NCI-H2227 treated with DMSO at 0.1 percent for 48 hours (cell line): Measurements from ENCODE around the gene SFTPA1.
"Not testable (repeated sequence)": the region's sequence is repeated elsewhere in the genome, so short reads cannot be mapped to it uniquely, and the experiment has no call there.

Experiments
- DNase-seq: peaks from one replicate; lab custom pipeline; 2025; lab: John Stamatoyannopoulos, UW

SFTPA1 gene

DNA sequence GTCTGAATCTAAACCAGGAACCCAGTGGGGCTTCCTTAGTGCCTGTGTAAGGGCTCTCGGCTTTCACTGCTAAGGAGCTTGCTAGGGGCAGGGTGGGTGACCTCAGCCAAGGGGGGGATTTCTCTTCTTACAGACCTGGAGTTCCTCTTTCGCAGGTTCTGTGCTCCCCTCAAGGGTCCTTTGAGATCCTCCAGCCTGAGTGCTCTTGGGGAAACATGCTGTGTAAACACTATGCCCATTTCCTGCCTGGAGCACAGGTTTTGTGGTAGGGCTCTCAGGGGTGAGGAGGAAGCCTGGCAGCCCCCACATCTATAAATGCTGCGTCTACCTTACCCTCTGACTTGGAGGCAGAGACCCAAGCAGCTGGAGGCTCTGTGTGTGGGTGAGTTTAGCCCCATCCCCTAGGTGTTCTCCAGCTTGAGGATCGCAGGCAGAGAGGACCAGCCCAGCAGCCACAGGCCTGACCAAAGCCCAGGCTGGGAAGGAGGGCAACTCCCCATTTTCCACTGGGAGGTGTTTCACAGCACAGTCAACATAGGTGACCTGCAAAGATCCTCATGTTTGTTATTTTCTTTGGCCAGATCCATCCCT lies at the start of gene SFTPA1:
TSS of gene SFTPA1 (plus strand) at position 339 of the 591 bp plus-strand sequence. CDS start 887 bp downstream, outside the sequence.
- no peak for DNase-seq

DNA sequence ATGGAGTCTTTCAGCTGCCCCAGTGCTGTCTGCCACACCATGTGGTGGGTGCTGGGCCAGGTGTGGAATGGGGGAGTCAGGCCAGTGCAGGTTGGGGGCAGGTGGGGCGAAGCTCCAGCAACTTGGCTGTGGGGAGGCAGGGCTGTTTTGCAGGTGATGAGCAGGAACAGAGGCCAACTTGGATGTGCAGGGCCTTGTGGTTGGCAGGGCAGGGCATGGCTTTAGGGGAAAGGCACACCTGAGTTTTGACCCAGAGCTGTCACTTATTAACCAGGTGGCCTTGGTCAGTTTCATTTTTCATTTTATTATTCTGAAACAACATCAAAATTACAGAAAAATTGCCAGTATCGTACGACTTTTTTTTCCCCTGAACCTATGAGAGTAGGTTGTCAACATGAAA lies 49.5 kb upstream of the SFTPA1 start:
- DNase-seq = no peak

DNA sequence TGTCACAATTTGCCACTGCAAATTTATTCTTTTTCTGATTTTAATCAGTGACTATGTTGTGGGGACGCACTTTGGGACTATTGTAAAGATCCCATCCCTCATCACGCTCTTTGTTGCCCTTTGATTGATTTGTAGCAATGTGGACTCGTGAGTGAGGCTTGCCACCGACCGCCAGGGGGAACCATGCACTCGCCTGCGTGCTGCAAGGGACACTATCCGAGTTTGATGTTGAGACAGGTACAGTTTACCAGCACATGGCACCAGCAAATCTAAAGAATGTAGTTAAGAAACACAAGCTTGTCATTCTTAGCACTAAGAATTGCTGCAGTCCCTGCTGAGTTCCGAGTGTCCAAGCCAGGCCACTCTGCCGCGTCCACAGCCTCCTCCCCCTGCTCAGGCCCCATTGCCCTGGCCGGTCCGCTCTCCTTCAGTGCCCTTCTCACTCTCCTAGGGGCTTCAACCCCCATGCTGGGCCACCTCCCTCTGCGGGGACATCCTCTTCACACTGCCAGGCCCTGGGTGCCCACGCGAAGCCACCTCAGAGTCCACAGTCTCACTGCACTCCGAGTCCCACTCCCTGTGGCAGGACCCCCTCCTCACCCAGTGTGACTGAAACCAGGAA lies 48.5 kb upstream of the SFTPA1 start:
- DNase-seq = no peak

DNA sequence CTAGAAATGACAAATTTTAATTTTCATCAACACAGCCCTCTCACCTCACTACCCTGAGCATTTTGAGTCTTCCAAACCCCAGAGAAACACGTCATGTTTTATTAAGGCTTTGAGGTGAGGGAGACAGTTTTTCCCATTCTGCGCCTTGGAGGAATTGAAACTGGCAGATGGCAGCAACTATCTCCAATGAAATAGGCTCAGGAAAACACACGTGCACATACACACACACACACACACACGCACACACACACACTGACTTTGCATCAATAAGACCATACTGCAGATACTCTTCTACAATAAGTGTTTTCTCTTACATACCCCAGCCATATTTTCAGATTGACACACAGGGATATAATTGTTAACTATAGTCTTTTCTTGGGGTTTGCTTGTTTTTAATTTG lies 47.3 kb upstream of the SFTPA1 start:
- DNase-seq = no peak

DNA sequence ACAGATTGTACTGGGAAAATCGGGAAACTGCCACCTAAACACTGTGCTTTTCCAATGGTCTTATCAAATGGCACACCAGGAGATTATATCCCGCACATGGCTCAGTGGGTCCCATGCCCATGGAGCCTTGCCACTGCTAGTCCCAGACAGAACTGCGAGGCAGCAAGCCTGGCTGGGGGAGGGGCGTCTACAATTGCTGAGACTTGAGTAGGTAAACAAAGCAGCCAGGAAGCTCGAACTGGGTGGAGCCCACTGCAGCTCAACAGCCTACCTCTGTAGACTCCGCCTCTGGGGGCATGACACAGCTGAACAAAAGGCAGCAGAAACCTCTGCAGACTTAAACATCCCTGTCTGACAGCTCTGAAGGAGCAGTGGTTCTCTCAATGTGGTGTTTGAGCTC lies 40.1 kb upstream of the SFTPA1 start:
- DNase-seq = not testable (repeated sequence)

DNA sequence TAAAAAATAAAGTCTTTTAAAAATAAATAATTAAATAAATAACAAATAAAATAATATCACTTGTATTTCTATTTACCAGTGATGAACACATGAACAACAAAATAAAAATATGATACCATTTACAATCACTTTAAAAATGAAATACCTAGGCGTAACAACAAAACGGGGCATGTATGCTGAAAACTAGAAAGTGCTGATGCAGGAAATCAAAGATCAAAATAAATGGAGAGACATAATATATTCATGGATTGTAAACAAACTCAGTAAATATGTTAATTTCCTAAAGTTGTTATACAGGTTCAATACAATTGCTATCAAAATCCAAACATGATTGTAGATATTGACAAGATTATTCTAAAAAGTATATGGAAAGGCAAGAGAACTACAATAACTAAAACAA lies 31.4 kb upstream of the SFTPA1 start:
- DNase-seq = no peak

DNA sequence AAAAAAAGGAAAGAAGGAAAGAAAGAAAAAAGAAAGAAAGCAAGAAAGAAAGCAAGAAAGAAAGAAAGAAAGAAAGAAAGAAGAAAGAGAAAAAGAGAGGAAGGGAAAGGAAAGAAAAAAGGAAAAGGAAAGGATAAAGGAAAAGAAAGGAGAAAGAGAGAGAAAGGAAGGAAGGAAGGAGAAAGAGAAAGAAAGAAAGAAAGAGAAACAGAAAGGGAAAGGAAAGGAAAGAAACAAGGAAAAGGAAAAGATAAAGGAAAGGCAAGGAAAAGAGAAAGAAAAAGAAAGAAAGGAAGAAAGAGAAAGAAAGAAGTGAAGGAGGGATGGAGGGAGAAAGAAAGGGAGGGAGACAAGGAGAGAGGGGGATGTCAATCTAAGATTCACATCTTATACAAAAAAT lies 29.7 kb upstream of the SFTPA1 start:
- DNase-seq = no peak

DNA sequence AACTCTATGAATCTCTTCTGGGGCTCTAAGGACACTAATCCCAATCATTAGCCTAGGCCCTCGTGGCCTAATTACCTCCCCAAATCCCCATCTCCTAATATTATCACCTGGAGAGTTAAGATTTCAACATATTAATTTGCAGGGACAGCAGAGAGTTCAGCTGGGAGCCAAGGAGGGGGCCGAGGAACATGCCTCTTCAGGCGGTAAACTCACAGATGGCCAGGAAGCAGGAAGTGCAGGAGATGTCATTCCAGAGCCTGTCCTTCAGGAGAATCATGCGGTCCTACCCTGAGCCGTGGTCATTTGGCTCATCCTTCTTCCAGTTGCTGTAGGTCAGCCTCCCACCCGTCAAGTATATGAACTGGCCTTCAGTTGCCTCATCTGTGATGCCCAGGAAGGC lies 28.6 kb upstream of the SFTPA1 start:
- no peak for DNase-seq

DNA sequence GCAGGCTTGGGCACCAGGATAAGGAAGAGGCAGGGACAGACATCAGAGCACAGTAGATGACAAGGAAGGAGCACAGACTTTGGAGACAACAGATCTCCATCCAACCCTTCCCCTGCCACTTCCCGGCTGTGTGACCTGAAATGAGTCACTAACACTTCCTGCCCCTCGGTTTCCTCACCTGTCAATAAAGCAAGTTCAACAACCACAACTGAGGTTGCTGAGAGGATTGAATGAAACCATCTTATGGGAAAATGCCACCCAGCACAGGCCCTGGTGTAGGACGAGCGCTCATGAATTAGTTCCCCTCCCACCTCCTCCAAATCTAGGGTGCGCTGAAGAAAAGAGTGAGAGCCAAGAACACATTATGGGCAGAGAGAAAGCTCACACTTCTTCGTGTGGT lies 27.8 kb upstream of the SFTPA1 start:
- not testable (repeated sequence) for DNase-seq

DNA sequence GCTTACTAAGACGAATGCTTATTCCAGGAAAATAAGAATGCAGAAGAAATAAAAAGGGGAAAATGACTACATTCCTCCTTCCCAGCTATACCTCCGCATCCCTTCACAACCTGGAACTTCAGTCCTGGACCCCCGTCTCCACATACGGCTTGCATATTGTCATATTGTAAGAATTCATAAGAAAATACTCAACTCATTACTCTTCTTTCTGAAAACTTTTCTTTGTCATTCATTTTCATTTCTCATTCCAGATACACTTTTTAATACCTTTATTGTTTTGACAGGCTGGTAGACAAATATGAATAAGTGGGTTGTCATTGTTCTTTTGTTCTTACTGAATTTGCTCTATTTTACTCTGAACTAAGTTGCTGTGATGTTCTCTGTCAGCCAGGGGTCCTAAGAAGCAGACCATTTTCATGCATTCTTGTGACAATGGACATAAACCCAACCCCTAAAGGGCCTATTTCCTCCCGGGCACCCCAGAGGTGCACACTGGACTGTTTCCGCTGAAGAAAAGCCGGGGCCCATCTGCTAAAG lies 27.2 kb upstream of the SFTPA1 start:
- DNase-seq = no peak

DNA sequence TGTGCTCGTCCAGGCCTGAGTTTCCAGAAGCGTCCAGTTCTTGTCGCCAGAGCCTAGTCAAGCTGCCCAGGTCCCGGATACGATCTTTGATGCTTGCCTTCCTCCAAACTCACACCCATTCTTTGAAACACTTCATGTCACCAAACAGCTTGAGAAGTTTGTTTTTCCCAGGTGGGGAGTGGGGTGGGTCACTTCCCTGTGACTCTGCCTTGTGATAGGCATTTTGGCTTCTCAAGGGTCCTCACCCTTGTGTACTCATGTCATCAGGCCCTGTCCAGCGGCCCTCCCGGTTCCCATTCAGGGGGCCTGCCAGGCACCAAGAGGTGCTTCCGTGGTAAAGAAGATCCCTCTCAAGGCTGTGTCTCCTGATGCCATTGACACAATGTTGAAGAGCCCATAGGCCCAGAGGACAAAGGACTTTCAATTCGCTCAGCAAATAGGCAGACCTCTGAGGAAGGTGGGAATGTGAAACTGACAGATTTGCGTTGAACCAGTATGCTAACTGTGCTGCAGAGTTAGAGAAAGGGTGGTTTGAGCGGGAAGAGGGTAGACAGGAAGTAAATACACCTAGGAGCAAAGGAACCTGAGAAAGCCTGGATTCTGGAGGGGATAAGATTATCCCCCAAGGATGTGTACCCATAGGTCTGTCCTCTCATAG lies 24.7 kb upstream of the SFTPA1 start:
- DNase-seq = no peak

DNA sequence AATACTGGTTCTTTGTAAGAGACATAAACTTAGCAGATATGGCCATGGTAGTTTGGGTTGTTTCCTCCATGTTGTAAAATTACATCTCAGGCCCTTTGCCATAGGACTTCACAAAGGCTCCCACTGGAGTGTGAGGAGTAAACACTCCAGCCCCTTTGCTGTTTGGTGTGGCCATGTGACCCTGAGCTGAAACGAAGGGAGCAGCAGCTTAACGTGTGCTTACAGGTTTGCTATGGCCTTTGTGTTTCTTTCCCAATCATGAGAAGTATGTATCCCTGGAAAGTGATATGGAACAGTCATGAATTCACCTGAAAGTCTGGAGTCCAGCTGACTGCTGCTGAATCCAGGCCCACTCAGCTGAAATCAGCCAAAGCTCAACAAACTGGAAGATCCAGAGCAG lies 23.8 kb upstream of the SFTPA1 start:
- DNase-seq = no peak

DNA sequence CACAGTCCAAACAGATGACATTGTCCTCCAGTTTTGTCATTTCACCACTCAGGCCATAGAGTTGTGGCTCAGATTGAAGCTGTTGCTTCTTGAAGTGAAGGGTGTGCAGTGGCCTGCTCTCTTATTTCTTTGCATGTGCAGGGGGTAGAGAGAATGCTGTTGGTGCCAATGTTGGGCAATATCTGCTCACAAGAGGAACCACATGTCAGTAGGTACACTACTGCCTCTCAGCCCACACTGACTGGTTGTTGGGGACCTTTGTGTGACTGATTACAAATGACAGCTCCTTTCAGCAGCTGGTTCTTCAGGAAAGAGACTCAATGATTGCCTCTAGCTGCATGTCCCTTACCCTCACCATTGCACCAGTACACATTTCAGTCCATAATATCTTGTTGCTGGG lies 21.9 kb upstream of the SFTPA1 start:
- DNase-seq = no peak

DNA sequence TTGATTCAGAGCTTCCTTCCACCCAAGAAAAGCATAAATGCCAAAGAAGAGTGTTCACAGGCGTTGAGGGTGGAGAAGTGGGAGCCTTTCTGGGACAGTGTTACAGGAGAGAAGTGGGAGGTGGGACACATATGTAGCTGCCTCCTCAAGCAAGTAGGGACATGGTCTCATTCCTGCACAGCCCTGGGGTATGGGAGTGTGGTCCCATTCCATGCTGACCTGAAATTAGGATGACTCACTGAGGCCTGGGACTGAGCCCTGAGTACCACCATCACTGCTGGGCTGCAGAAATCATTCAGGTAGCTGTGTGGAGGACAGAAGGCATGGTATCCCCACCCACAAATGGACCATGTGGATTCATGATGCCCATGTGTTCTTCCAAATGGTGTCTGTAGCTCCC lies 17.4 kb upstream of the SFTPA1 start:
- DNase-seq = no peak

DNA sequence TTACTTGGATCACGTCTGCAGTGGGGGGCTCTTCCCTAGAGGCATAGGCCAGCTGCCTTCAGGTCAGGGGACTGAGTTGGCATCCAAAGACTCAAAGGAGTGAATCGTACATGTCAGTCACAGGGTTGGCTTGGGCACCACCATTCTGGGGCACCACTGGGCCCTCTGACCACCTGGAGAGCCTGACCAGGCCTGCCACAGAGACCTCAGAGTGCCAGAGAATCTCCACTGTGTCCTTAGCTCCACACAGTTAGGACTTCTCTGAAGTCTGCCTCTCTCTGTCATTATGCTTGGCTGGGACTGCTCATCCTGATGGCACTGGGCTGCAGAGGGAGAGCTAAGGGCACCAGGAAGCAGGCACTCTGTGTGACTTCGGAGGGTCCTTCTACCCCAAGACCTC lies 16.2 kb upstream of the SFTPA1 start:
- DNase-seq = not testable (repeated sequence)

DNA sequence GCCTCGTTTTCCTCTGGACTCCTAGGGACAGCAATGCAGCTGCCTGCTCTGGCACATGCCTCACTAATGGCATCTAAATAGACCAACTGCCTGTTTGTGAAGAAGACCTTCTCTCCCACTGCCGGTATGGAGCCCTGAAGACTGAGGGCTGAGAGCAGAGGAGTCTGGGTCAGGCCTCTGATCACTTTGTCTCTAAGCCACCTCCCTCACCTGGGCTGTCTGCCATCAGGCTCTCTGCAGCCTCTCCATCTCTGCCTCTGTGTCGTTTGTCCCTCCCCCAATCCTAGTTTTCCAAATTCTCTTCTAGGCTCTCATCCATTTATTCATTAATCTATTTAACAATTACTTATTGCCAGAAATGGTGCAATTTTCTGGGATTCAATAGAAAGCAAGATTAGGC lies 15.2 kb upstream of the SFTPA1 start:
- no peak for DNase-seq

DNA sequence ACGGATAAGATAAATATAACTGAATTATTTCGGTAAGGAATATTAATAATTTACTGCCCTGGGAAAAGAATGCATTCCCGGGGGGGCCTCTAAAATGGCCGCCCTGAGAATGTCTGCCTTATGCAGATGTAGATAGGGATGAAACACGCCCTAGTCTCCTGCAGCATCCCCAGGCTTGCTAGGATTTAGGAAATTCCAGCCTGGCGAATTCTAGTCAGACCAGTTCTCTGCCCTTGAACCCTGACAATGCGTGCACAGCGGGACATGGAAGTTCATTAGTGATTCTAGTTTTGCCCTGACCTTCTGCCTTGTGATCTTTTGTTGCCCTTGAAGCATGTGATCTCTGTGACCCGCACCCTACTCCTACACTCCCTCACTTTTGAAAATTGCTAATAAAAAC lies 11.1 kb upstream of the SFTPA1 start:
- not testable (repeated sequence) for DNase-seq

DNA sequence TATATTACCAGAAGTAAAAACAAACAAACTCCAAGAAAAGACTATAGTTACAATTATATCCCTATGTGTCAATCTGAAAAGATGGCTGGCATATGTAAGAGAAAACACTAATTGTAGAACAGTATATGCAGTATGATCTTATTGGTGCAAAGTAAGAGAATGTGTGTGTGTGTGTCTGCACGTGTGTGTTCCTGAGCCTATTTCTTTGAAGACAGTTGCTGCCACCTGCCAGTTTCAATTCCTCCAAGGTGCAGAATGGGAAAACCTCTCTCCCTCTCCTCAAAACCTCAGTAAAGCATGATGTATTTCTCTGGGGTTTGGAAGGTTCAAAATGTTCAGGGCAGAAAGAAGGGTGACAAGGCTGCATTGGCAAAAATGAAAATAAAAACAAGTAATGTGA lies 8.8 kb upstream of the SFTPA1 start:
- no peak for DNase-seq

DNA sequence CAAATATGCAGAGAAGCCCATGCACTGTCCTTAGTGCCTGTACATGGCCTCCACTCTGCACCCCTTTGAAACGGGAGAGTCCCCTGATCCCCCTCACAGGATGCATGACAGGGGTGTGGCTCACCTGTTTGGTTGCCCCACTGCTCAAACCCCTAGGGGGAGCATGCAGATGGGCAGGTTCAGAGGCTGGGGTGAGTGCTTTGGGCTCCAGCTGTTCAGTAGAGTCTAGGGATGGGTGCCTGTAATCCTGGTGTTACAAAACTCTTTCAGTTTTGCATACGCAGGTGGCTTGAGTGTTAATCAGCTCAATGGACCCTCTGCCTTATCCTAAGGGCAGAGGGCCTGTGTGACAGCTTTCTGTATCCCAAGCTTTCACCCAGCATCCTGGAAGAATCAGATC lies 7.8 kb upstream of the SFTPA1 start:
- no peak for DNase-seq

DNA sequence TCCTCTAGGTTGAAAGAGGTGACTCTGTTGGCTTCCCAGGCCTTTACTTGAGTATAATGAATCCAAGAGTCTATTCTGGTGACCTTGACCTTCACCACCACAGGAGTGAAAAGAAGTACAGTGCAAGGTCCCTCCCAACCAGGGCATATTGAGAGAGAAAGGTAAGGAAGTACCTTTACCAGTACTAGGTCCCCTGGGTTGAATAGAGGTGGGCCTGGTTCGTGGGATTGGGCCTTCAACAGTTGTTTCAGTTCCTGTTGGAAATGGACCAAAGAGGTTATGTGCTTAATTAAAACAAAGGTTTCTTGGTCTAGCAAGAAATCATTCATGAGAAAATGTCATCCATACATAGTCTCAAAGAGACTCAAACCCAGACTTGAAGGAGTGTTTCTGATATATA lies 6.4 kb upstream of the SFTPA1 start:
- DNase-seq = no peak

DNA sequence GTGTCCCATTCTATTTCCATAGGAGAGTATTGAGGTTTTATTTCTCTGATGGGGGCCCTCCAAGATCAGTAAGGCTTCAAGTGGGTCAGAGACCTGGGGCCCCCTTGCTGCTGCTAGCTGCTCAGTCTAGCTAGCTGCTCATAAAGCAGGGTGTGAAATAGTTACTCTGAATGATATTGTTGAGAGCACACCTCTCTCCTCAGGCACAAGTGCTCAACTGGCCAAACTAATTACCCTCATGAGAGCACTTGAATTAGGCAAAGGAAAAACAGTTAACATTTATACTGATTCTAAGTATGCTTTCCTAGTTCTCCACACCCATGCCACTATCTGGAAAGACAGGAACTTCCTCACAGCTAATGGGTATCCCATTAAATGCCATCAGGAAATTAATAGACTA lies 5.4 kb upstream of the SFTPA1 start:
- DNase-seq = no peak

DNA sequence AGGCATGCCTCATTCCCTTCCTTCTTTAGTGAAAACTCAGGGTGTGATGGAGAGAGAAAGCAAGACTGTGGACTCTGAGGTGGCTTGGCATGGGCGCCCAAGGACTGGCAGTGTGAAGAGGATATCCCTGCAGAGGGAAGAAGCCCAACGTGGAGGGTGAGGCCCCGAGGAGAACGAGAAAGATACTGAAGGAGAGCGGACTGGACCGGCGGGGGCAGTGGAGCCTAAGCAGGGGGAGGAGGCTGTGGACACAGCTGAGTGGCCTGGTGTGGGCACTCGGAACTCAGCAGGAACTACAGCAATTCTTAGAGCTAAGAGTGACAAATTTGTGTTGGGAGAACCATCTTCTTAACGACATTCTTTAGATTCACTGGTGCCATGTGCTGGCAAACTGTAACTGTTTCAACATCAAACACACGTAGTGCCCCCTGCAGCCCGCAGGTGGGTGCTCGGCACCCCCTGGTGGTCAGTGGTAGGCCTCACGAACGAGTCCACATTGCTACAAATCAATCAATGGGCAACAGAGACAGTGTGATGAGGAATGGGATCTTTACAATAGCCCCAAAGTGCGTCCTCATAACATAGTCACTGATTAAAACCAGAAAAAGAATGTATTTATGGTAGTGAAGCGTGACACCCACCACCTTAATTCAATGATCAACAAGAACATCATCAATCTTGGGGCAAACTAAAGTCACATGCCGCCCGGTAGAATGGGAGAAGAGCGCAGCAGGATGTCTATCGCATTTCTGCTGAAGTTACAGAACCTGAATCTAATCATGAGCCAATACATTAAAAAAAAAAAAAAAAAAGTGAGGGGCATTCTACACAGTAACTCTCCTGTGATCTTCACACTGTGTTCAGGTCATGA lies 2.0 kb upstream of the SFTPA1 start:
- DNase-seq = no peak
